C4-2B (cell line): ENCODE results near the gene OR10H1.

Experiments
- H3K27ac ChIP-seq: fragments of 450-650 bp; 2 replicates; pipeline ENCODE4 v1.5.1; 2017
- ZFX ChIP-seq: fragments of 450-650 bp; IDR thresholded peaks from 2 replicates; pipeline ENCODE4 v1.6.1; 2017
- TF ChIP-seq, protein P1 (sequence below): fragments of 450-650 bp; conservative IDR thresholded peaks from 2 replicates; pipeline ENCODE4 v1.5.1; 2017; ENCODE audit warnings: mild to moderate bottlenecking

OR10H1 gene, protein sequence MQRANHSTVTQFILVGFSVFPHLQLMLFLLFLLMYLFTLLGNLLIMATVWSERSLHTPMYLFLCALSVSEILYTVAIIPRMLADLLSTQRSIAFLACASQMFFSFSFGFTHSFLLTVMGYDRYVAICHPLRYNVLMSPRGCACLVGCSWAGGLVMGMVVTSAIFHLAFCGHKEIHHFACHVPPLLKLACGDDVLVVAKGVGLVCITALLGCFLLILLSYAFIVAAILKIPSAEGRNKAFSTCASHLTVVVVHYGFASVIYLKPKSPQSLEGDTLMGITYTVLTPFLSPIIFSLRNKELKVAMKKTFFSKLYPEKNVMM

DNA sequence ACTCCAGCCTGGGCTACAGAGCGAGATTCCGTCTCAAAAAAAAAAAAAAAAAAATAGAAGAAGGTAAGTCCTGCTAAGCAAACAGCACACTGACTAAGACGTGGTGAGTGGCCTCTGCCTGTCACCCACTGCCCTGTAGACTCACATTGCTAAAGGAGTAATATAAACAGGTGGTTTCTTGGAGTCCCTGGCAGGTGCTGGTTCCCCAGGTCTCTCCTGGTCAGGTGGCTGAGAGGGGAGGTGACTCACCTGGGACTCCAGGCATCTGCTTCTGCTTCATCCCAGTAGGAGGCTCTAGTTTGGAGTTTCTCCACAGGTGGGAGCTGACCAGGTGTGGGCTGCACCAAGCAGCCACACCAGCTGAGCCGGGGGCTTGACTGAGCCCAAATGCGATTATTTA is at the start of gene OR10H1:
TSS of gene OR10H1 (minus strand) at position 359 of the 400 bp plus-strand sequence. CDS start 7,627 bp downstream, outside the sequence.
- TF ChIP-seq ZFX, result no peak
- TF ChIP-seq, protein P1, sequence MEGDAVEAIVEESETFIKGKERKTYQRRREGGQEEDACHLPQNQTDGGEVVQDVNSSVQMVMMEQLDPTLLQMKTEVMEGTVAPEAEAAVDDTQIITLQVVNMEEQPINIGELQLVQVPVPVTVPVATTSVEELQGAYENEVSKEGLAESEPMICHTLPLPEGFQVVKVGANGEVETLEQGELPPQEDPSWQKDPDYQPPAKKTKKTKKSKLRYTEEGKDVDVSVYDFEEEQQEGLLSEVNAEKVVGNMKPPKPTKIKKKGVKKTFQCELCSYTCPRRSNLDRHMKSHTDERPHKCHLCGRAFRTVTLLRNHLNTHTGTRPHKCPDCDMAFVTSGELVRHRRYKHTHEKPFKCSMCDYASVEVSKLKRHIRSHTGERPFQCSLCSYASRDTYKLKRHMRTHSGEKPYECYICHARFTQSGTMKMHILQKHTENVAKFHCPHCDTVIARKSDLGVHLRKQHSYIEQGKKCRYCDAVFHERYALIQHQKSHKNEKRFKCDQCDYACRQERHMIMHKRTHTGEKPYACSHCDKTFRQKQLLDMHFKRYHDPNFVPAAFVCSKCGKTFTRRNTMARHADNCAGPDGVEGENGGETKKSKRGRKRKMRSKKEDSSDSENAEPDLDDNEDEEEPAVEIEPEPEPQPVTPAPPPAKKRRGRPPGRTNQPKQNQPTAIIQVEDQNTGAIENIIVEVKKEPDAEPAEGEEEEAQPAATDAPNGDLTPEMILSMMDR, result no peak

DNA sequence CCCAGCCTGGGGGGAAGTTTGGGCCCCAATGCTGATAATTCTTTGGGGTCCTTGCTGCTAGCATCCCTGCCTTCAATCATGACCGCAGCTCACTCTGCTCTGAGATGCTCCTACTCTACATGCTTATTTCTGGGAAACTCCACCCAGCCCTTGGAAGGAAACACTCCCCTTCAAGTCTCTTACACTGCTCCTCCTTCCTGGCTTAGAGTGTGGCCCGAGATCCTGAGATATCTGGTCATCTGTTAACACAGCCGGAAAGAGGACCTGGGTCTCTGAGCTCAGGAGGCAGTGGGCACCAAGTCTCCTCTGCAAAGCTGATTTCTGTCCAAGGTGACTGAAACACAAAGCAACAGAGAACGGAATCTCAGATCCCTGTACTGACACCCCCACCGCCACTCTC is 49.4 kb upstream of the OR10H1 start:
- TF ChIP-seq, protein P1, result no peak
- no peak for TF ChIP-seq ZFX
- H3K27ac ChIP-seq, result no peak overlapping the region

More for the DNA sequence above, at the start of gene OR10H1:
- H3K27ac ChIP-seq, result no peak within 1 kb of the TSS

DNA sequence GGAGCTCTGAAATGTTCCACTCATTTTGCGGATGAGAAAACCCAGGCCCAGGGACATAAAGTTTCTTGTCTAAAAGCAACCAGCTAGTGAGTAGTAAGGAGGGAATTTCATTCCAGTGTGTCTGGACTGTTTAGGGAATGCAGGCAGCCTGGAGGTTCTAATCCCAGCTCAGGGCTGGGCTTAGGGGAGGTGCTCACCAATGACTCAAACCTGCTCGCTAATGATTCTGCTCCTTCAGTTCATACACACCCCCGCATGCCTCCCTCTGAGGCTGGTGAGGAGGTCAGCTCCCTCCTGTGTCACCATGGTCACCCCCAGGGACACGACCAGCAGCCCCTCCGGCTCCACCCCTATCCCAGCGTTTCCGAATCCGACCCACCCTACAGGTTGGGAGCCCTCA is 47.8 kb upstream of the OR10H1 start:
- no peak overlapping the region for H3K27ac ChIP-seq
- TF ChIP-seq ZFX, result no peak
- TF ChIP-seq, protein P1, result no peak

DNA sequence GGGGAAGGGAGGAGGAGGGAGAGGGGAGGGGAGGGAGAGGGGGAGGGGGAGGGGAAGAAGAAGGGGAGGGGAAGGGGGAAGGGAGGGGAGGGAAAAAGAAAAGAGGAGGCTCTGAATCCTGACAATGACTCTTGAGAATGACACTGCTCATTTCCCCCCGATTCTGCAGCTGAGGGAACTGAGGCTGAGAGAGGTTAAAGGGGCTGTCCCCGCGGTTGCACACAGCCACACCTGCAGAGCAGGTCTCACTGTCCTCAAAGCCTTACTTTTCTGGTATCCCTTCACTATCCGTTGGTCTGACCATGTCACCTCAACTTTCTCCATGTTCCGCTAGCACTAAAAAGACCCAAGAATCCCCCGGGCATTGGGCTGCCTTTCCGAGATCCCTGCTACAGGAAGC is 47.0 kb upstream of the OR10H1 start:
- H3K27ac ChIP-seq, result no peak overlapping the region

DNA sequence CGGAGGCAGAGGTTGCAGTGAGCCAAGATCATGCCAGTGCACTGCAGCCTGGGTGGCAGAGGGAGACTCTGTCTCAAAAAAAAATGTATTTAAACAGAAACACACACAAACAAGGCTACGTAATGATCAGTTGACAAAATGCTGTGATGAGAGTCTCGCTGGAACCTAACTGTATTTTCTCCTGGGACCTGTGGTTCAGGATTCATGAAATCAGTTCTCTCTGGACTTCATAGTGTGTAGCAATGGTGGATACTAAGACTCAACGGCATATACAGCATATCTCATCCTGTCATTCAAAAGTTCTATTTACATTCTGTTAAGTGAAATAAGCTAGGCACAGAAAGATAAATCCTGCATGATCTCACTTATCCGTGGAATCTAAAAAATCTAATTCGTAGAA is 45.1 kb upstream of the OR10H1 start:
- no peak for TF ChIP-seq ZFX
- TF ChIP-seq, protein P1, result no peak

More for the DNA sequence above, 47.0 kb upstream of the OR10H1 start:
- TF ChIP-seq ZFX, result no peak
- TF ChIP-seq, protein P1, result no peak

DNA sequence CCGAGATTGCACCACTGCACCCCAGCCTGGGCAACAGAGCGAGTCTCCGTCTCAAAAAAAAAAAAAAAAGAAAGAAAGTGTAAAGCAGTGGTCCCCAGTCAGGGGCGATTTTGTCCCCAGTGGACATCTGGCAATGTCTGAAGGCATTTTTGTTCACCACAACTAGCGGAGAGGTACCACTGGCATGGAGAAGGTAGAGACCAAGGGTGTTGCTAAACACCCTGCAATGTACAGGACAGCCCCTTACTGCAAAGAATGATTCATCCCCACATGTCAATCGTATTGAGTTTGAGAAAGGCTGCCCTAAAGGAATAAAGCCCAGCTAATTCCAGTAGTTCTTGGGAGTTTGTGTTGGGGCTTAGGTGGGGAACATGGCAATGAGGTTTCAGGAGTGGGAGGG is 43.7 kb upstream of the OR10H1 start:
- TF ChIP-seq, protein P1, result no peak
- no peak for TF ChIP-seq ZFX

More for the DNA sequence above, 45.1 kb upstream of the OR10H1 start:
- H3K27ac ChIP-seq, result no peak overlapping the region

DNA sequence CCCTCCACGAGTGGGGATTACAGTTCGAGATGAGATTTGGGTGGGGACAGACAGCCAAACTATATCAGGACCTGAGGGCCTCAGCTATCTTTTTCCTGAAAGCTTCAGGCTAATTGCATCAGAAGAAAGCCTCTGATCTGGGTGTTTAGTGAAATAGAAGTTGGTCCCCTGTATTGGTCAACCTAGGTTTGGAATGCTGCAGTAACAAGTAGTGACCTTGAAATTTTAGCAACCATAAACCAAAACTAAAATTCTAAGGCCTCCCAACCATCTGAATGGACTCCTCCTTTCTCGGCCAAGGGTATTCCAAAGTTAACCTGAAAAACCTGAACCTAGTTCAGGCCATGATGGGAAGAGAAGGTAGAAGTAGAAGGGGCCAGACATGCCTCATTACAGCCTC is 34.9 kb upstream of the OR10H1 start:
- H3K27ac ChIP-seq, result no peak overlapping the region
- TF ChIP-seq ZFX, result no peak
- TF ChIP-seq, protein P1, result no peak

More for the DNA sequence above, 43.7 kb upstream of the OR10H1 start:
- no peak overlapping the region for H3K27ac ChIP-seq
